HepG2 (cell line): ENCODE results near the gene RGS19. TPM values are rescaled to one million over a fixed set of nuclear protein-coding genes. Genes with fewer than 3 reads are reported as not detected.

ENCODE experiments used
- CBFB ChIP-seq: sonication (generic); formaldehyde crosslinking; IDR thresholded peaks from 2 replicates; pipeline ENCODE4 v1.4.0; 2020; ENCODE audit warnings: missing genetic modification reagents
- CTCF ChIP-seq: sonication (generic); formaldehyde crosslinking; IDR thresholded peaks from 2 replicates; pipeline ENCODE4 v1.5.0; 2020; ENCODE audit warnings: mild to moderate bottlenecking, missing genetic modification reagents, moderate library complexity
- ETV6 ChIP-seq: sonication (generic); formaldehyde crosslinking; conservative IDR thresholded peaks from 2 replicates; pipeline ENCODE4 v1.4.0; 2020; ENCODE audit warnings: missing genetic modification reagents
- FOXP1 ChIP-seq, 2 experiments: fragments of 450-650 bp in 1 of 2; IDR thresholded peaks; 2 replicates each; pipeline ENCODE4 v1.6.1; 2017 to 2018; ENCODE audit warnings: antibody characterized with exemption in 1 of 2
- HMGA1 ChIP-seq: sonication (generic); formaldehyde crosslinking; conservative IDR thresholded peaks from 2 replicates; pipeline ENCODE4 v1.4.0; 2020; ENCODE audit warnings: missing genetic modification reagents
- JDP2 ChIP-seq: sonication (generic); formaldehyde crosslinking; IDR thresholded peaks from 2 replicates; pipeline ENCODE4 v1.8.1; 2022; ENCODE audit warnings: missing genetic modification reagents, borderline replicate concordance
- LRRFIP1 ChIP-seq: sonication (generic); formaldehyde crosslinking; conservative IDR thresholded peaks from 2 replicates; pipeline ENCODE4 v1.4.0; 2020; ENCODE audit warnings: missing genetic modification reagents
- NFYC ChIP-seq: IDR thresholded peaks from 2 replicates; pipeline ENCODE4 v1.6.1; 2016; ENCODE audit warnings: missing genetic modification reagents, missing compliant biosample characterization
- PAF1 ChIP-seq: IDR thresholded peaks from 2 replicates; pipeline ENCODE4 v1.6.1; 2016; ENCODE audit warnings: missing genetic modification reagents, missing compliant biosample characterization
- RBFOX2 ChIP-seq: fragments of 200-400 bp; formaldehyde crosslinking; IDR thresholded peaks from 2 replicates; pipeline ENCODE4 v1.6.1; 2017; ENCODE audit warnings: low read depth, mild to moderate bottlenecking, low read length
- SMAD3 ChIP-seq: sonication (generic); formaldehyde crosslinking; IDR thresholded peaks from 2 replicates; pipeline ENCODE4 v1.4.0; 2020; ENCODE audit warnings: missing genetic modification reagents
- TMF1 ChIP-seq: sonication (generic); formaldehyde crosslinking; IDR thresholded peaks from 2 replicates; pipeline ENCODE4 v1.8.1; 2022; ENCODE audit warnings: low read depth, missing genetic modification reagents
- WIZ ChIP-seq: sonication (generic); formaldehyde crosslinking; IDR thresholded peaks from 2 replicates; pipeline ENCODE4 v1.5.1; 2020; ENCODE audit warnings: mild to moderate bottlenecking, missing genetic modification reagents
- ZBTB42 ChIP-seq: sonication (generic); formaldehyde crosslinking; IDR thresholded peaks from 2 replicates; pipeline ENCODE4 v1.5.0; 2020; ENCODE audit warnings: mild to moderate bottlenecking, missing genetic modification reagents
- ZBTB7B ChIP-seq: sonication (generic); formaldehyde crosslinking; IDR thresholded peaks from 2 replicates; pipeline ENCODE4 v1.4.0; 2020; ENCODE audit warnings: missing genetic modification reagents
- ZFYVE20 ChIP-seq: sonication (generic); formaldehyde crosslinking; IDR thresholded peaks from 2 replicates; pipeline ENCODE4 v1.8.0; 2023; ENCODE audit warnings: low read depth, mild to moderate bottlenecking, moderate library complexity, missing genetic modification reagents, borderline replicate concordance
- ZNF10 ChIP-seq: sonication (generic); formaldehyde crosslinking; IDR thresholded peaks from 2 replicates; pipeline ENCODE4 v1.4.0; 2020; ENCODE audit warnings: mild to moderate bottlenecking, low read depth, missing genetic modification reagents, borderline replicate concordance
- ZNF138 ChIP-seq: sonication (generic); formaldehyde crosslinking; IDR thresholded peaks from 2 replicates; pipeline ENCODE4 v1.5.0; 2020; ENCODE audit warnings: mild to moderate bottlenecking, low read depth, missing genetic modification reagents
- ZNF234 ChIP-seq: sonication (generic); formaldehyde crosslinking; conservative IDR thresholded peaks from 2 replicates; pipeline ENCODE4 v1.5.1; 2020; ENCODE audit warnings: mild to moderate bottlenecking, missing genetic modification reagents
- ZNF710 ChIP-seq: sonication (generic); formaldehyde crosslinking; IDR thresholded peaks from 2 replicates; pipeline ENCODE4 v1.5.0; 2020; ENCODE audit warnings: mild to moderate bottlenecking, missing genetic modification reagents, borderline replicate concordance
- ZSCAN20 ChIP-seq: sonication (generic); formaldehyde crosslinking; IDR thresholded peaks from 2 replicates; pipeline ENCODE4 v1.4.0; 2020; ENCODE audit warnings: missing genetic modification reagents, mild to moderate bottlenecking, borderline replicate concordance
- polyA plus RNA-seq, 8 experiments: library from polyadenylated mRNA; depleted of rRNA in 3 of 8; stranded (reverse) in 7 of 8; unstranded in 1 of 8; fragments of >200 nt; fragmentation: Illumina TruSeq in 4 of 8; extraction: Trizol in 4 of 8; gene quantifications; 2 replicates each; pipeline versions ENCODE4 v1.2.1 to v1.2.3, GENCODE V29; 2011 to 2016; ENCODE audit warnings: low read depth in 4 of 8, missing spikeins in 1 of 8, mixed read lengths in 1 of 8; ENCODE audit not compliant: insufficient read depth in 1 of 8
- total RNA-seq, 5 experiments: library from RNA; depleted of rRNA; stranded (reverse); fragments of >200 nt; fragmentation: Illumina TruSeq; extraction: Trizol; gene quantifications; 2 replicates each; pipeline ENCODE4 v1.2.3, GENCODE V29; 2016; ENCODE audit warnings: low read depth in 1 of 5
- TF ChIP-seq, protein P1 (sequence below): sonication (generic); formaldehyde crosslinking; IDR thresholded peaks from 2 replicates; pipeline ENCODE4 v1.4.0; 2020; ENCODE audit warnings: missing genetic modification reagents, borderline replicate concordance

The RGS19 gene
- total and polyA plus RNA-seq, 2 of the 13 experiments (the other 11 are each of a cell fraction or from before 2014, with no cell fraction given) = 10.7 to 11.9 TPM

- TF ChIP-seq ZNF710 (peak; percentile 63; the same call in 1 of the 2 replicates), JDP2 (CRISPR knock-in tag) (no peak), ZBTB7B (CRISPR knock-in tag) (no peak), CBFB (no peak), ZNF234 (CRISPR knock-in tag) (0 out of 2 replicates have a peak, but pooled peaks have one; percentile 49), ZSCAN20 (no peak), WIZ (CRISPR knock-in tag) (no peak), ZFYVE20 (CRISPR knock-in tag) (no peak), NFYC (CRISPR knock-in tag) (no peak), ETV6 (CRISPR knock-in tag) (0 out of 2 replicates have a peak, but pooled peaks have one; percentile 38), ZNF10 (CRISPR knock-in tag) (no peak), ZBTB42 (CRISPR knock-in tag) (peak; percentile 62; the same call in 1 of the 2 replicates), TMF1 (CRISPR knock-in tag) (0 out of 2 replicates have a peak, but pooled peaks have one; percentile 13), LRRFIP1 (CRISPR knock-in tag) (no peak), HMGA1 (no peak), RBFOX2 (peak; percentile 36; the same call in 1 of the 2 replicates), PAF1 (CRISPR knock-in tag) (no peak), ZNF138 (CRISPR knock-in tag) (no peak), SMAD3 (no peak), FOXP1 (IDR thresholded peaks at IDR 0.05) (no peak), FOXP1 (CRISPR knock-in tag; IDR thresholded peaks at IDR 0.05) (no peak), CTCF (CRISPR knock-in tag) (0 out of 2 replicates have a peak, but pooled peaks have one; percentile 8)
- TF ChIP-seq, protein P1, sequence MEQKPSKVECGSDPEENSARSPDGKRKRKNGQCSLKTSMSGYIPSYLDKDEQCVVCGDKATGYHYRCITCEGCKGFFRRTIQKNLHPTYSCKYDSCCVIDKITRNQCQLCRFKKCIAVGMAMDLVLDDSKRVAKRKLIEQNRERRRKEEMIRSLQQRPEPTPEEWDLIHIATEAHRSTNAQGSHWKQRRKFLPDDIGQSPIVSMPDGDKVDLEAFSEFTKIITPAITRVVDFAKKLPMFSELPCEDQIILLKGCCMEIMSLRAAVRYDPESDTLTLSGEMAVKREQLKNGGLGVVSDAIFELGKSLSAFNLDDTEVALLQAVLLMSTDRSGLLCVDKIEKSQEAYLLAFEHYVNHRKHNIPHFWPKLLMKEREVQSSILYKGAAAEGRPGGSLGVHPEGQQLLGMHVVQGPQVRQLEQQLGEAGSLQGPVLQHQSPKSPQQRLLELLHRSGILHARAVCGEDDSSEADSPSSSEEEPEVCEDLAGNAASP (CRISPR knock-in tag) = no peak
Observed at GRCh38 chr20:64080013-64080812, 895 bp upstream of the RGS19 start, which contains the start of gene OPRL1 (continued).
